GM19397 (cell line): Measurements from ENCODE around the gene RAPGEF3.

Source experiments
- ATAC-seq: cut with Tn5 transposase; IDR thresholded peaks from one replicate; pipeline ENCODE4 v1.9.1; 2021; ENCODE audit warnings: mild to moderate bottlenecking, moderate library complexity; ENCODE audit not compliant: unreplicated experiment

RAPGEF3 gene

GRCh38 chr12:47745485-47746041 lies 13.1 kb downstream of the RAPGEF3 start:
- ATAC-seq: no peak

- no peak for ATAC-seq
Observed at GRCh38 chr12:47744778-47745436, 13.8 kb downstream of the RAPGEF3 start.

- ATAC-seq: no peak
Observed at GRCh38 chr12:47744005-47744651, 14.6 kb downstream of the RAPGEF3 start.

- ATAC-seq: no peak
Observed at GRCh38 chr12:47743311-47743860, 15.3 kb downstream of the RAPGEF3 start.

- no peak for ATAC-seq
Observed at GRCh38 chr12:47742253-47742825, 16.3 kb downstream of the RAPGEF3 start.

GRCh38 chr12:47741340-47741703 lies 17.4 kb downstream of the RAPGEF3 start:
- ATAC-seq: no peak

GRCh38 chr12:47740606-47741339 lies 17.9 kb downstream of the RAPGEF3 start:
- ATAC-seq: peak; percentile 41

GRCh38 chr12:47739979-47740378 lies 18.7 kb downstream of the RAPGEF3 start:
- ATAC-seq: peak; percentile 54

GRCh38 chr12:47739297-47739696 lies 19.4 kb downstream of the RAPGEF3 start:
- ATAC-seq: no peak

- ATAC-seq: no peak
Observed at GRCh38 chr12:47737936-47738594, 20.6 kb downstream of the RAPGEF3 start.

GRCh38 chr12:47736877-47737676 lies 21.6 kb downstream of the RAPGEF3 start:
- no peak for ATAC-seq

GRCh38 chr12:47736216-47736615 lies 22.5 kb downstream of the RAPGEF3 start:
- ATAC-seq: no peak

- ATAC-seq: no peak
Observed at GRCh38 chr12:47735649-47736048, 23.0 kb downstream of the RAPGEF3 start.

GRCh38 chr12:47734725-47735480 lies 23.8 kb downstream of the RAPGEF3 start:
- no peak for ATAC-seq

- ATAC-seq: no peak
Observed at GRCh38 chr12:47733142-47733541, 25.5 kb downstream of the RAPGEF3 start.

- no peak for ATAC-seq
Observed at GRCh38 chr12:47732504-47732903, 26.2 kb downstream of the RAPGEF3 start.

- no peak for ATAC-seq
Observed at GRCh38 chr12:47731723-47732122, 27.0 kb downstream of the RAPGEF3 start.

- no peak for ATAC-seq
Observed at GRCh38 chr12:47730341-47730744, 28.3 kb downstream of the RAPGEF3 start.

- no peak for ATAC-seq
Observed at GRCh38 chr12:47729233-47729632, 29.4 kb downstream of the RAPGEF3 start.
